ENCODE results near the gene CDH19.

CDH19 gene

GRCh38 chr18:66616523-66616983, 12.7 kb upstream of the CDH19 start:
- H3K4me3 ChIP-seq (replicated peaks; ENCODE audit: low read depth, low read length): no peak overlapping the region
- no peak for DNase-seq (ENCODE audit: extremely low read depth, low read depth)
- TF ChIP-seq, protein P1, sequence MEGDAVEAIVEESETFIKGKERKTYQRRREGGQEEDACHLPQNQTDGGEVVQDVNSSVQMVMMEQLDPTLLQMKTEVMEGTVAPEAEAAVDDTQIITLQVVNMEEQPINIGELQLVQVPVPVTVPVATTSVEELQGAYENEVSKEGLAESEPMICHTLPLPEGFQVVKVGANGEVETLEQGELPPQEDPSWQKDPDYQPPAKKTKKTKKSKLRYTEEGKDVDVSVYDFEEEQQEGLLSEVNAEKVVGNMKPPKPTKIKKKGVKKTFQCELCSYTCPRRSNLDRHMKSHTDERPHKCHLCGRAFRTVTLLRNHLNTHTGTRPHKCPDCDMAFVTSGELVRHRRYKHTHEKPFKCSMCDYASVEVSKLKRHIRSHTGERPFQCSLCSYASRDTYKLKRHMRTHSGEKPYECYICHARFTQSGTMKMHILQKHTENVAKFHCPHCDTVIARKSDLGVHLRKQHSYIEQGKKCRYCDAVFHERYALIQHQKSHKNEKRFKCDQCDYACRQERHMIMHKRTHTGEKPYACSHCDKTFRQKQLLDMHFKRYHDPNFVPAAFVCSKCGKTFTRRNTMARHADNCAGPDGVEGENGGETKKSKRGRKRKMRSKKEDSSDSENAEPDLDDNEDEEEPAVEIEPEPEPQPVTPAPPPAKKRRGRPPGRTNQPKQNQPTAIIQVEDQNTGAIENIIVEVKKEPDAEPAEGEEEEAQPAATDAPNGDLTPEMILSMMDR (IDR thresholded peaks at IDR 0.05; ENCODE audit: low read depth, low read length, missing control alignments): peak; percentile 6

DNA sequence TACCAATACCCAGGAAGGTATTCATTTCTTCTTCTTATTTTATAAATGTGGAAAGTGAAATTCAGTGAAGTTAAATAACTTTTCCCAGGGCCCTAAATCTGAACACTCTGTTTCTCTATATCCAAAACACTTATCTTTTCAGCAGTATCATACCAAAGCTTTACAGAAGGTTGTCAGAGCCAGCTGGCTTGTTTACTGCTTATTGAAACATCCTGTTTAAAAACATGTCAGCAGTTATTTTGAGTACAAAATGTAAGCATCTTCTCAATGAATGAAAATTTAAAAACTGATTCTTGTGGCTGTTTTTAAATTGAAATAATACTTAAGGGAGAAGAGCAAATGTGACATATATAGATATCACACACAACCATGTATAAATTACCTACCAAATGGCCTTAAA, 11.3 kb upstream of the CDH19 start:
- no peak overlapping the region for H3K4me3 ChIP-seq (replicated peaks; ENCODE audit: low read depth, low read length)
- no peak for DNase-seq (ENCODE audit: extremely low read depth, low read depth)
- TF ChIP-seq, protein P1 (IDR thresholded peaks at IDR 0.05; ENCODE audit: low read depth, low read length, missing control alignments): no peak

DNA sequence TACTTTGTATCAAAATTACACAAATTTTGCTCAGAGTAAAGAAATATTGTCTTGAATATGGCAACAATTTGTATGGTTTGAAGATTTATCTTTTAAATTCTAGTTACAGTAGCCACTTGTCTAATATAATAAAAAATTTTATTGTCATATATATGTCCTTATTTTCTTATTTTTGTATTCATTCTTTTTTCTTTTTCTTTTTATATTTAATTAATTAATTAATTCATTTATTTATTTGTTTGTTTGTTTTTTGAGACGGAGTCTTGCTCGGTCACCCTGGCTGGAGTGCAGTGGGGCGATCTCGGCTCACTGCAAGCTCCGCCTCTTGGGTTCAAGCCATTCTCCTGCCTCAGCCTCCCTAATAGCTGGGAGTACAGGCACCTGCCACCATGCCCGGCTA, 3.7 kb upstream of the CDH19 start:
- DNase-seq (ENCODE audit: extremely low read depth, low read depth): no peak
- TF ChIP-seq, protein P1 (IDR thresholded peaks at IDR 0.05; ENCODE audit: low read depth, low read length, missing control alignments): no peak
- H3K4me3 ChIP-seq (replicated peaks; ENCODE audit: low read depth, low read length): no peak overlapping the region

- no peak for DNase-seq (ENCODE audit: extremely low read depth, low read depth)
- TF ChIP-seq, protein P1 (IDR thresholded peaks at IDR 0.05; ENCODE audit: low read depth, low read length, missing control alignments): no peak
These were observed 2.2 kb downstream of the CDH19 start for GRCh38 chr18:66601649-66602048.

DNA sequence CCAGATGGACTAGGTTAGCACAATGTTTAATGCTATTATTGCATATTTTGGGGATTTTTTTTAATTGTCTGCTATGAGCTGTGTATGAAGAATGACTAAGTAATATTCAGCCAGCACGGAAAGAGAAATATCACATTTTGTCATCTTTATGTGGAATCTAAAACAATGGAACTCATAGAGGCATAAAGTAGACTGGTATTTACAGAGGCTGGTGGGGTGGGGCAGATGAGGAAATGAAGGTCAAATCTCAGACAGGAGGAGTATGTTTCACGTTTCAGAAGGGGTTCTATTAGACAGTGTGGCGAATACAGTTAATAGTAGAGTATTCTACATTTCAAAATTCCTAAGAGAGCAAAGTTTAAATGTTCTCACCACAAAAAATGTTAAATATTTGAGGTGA, 4.7 kb downstream of the CDH19 start:
- no peak for DNase-seq (ENCODE audit: extremely low read depth, low read depth)
- TF ChIP-seq, protein P1 (IDR thresholded peaks at IDR 0.05; ENCODE audit: low read depth, low read length, missing control alignments): no peak
- no peak overlapping the region for H3K4me3 ChIP-seq (replicated peaks; ENCODE audit: low read depth, low read length)

More at GRCh38 chr18:66601649-66602048, 2.2 kb downstream of the CDH19 start:
- H3K4me3 ChIP-seq (replicated peaks; ENCODE audit: low read depth, low read length): no peak overlapping the region

GRCh38 chr18:66587430-66587829, 16.5 kb downstream of the CDH19 start:
- H3K4me3 ChIP-seq (replicated peaks; ENCODE audit: low read depth, low read length): no peak overlapping the region
- TF ChIP-seq, protein P1 (IDR thresholded peaks at IDR 0.05; ENCODE audit: low read depth, low read length, missing control alignments): no peak
- no peak for DNase-seq (ENCODE audit: extremely low read depth, low read depth)

GRCh38 chr18:66582211-66582610, 21.7 kb downstream of the CDH19 start:
- TF ChIP-seq, protein P1 (IDR thresholded peaks at IDR 0.05; ENCODE audit: low read depth, low read length, missing control alignments): no peak

More at GRCh38 chr18:66582211-66582610, 21.7 kb downstream of the CDH19 start:
- DNase-seq (ENCODE audit: extremely low read depth, low read depth): no peak
- no peak overlapping the region for H3K4me3 ChIP-seq (replicated peaks; ENCODE audit: low read depth, low read length)

Measured in HFF-Myc (cell line).